Right cardiac atrium (tissue), 5 donors: ENCODE data around the gene TRAM1L1. TPM values are rescaled to one million over a fixed set of nuclear protein-coding genes. Genes with fewer than 3 reads are reported as not detected.

Experiments used
- ATAC-seq, 2 donors: fragments of 200-7000 bp; cut with Tn5 transposase; one replicate each; pipeline versions ENCODE4 v1.8.0 to v1.9.1; 2020; ENCODE audit warnings: moderate library complexity in 2 of 2, mild to moderate bottlenecking in 1 of 2
- DNase-seq, 3 donors: peaks; one replicate each; pipeline ENCODE4 v3.0.0-alpha.2; 2020
- H3K27ac ChIP-seq: one replicate; pipeline ENCODE4 v1.5.1; 2013; ENCODE audit warnings: mild to moderate bottlenecking, low read length, control low read depth, moderate library complexity
- H3K27me3 ChIP-seq: one replicate; pipeline ENCODE4 v1.6.1; 2013; ENCODE audit not compliant: control insufficient read depth, insufficient read depth
- H3K4me1 ChIP-seq: one replicate; pipeline ENCODE4 v1.6.1; 2013; ENCODE audit warnings: low read length; ENCODE audit not compliant: control insufficient read depth, insufficient read depth
- H3K4me3 ChIP-seq: one replicate; pipeline ENCODE4 v1.5.1; 2013; ENCODE audit warnings: low read length, control low read depth
- H3K9me3 ChIP-seq: one replicate; pipeline ENCODE4 v1.6.1; 2013; ENCODE audit warnings: low read length; ENCODE audit not compliant: control insufficient read depth
- WGBS: extraction: QIAGEN DNeasy Blood & Tissue Kit; methylation state at CpG from one replicate; pipeline ENCODE4 v1.1.7; 2013; 5-methylcytosine and 5-hydroxymethylcytosine counted together
- intact Hi-C, 4 donors: fragments of 100-400 bp; cut with DNase I; formaldehyde crosslinking; loops; one replicate each; pipeline versions ENCODE4 v1.11.0 to v1.14.0; 2022 to 2023
- long read RNA-seq, 4 donors: library from polyadenylated mRNA; unstranded; transcript quantifications; one replicate each; pipeline ENCODE4 v2.0.0, GENCODE V29; 2020 to 2021
- polyA plus RNA-seq: library from polyadenylated mRNA; stranded (reverse); fragments of 200-250 nt; gene quantifications from one replicate; pipeline ENCODE4 v1.2.3, GENCODE V29; 2013
- total RNA-seq, 4 donors: library from RNA; stranded (reverse); fragmentation: NEBNext Ultra II Directional; extraction: Animal tissue kit (Norgen Biotek cat#: 25700); gene quantifications; one replicate each; pipeline ENCODE4 v1.2.1, GENCODE V29; 2021
- donor health status: healthy with polysubstance abuse.
- donor health status: DM: no; HTN: yes; CAD: no.
- donor health status: DM: no; HTN: no; CAD: no.
- donor health status: DM: no; HTN: yes; CAD: no; lungs with severe emphysema.
- donor health status: DM: yes; HTN: yes; CAD: no.

Gene TRAM1L1
- total RNA-seq (1 to 10 TPM in 1 of 4 donors, under 1 TPM in 3; 0.51 to 1.2 (median 0.86) TPM), polyA plus RNA-seq (0.38 TPM)
- long read RNA-seq, donor 1 = 0 reads
- long read RNA-seq, donor 2 = 0 reads
- long read RNA-seq, donor 3, transcript TRAM1L1-201 (1 exons, 2,023 nt) = major isoform, 11 of 11 reads
- long read RNA-seq, donor 3, partial matches to known transcripts = 0 of 11 reads
- long read RNA-seq, donor 3, other reads (novel, unspliced or antisense) = 0 of 11 reads
- long read RNA-seq, donor 4 = 0 reads

GRCh38 chr4:117084866-117085701, at the start of gene TRAM1L1:
Gene TRAM1L1 (minus strand): TSS chr4:117085576. CDS start chr4:117085393, 183 bp downstream.
- WGBS = 7% methylated on average over 45 of the region's 45 CpGs
- peak; percentile 95 to 98 for ATAC-seq
- intact Hi-C loops = no loop called here
- peak within 1 kb of the TSS; percentile 68 for H3K4me3 ChIP-seq
- H3K27ac ChIP-seq = no peak within 1 kb of the TSS
- peak; percentile 80 to 86 (median 84) for DNase-seq
- H3K4me1 ChIP-seq = no peaks in the 10 kb centered on the region
- H3K9me3 ChIP-seq = no peaks in the 10 kb centered on the region
- no peaks in the 10 kb centered on the region for H3K27me3 ChIP-seq

GRCh38 chr4:117134386-117134785, 49.0 kb upstream of the TRAM1L1 start:
- Histone ChIP-seq H3K4me3 (no peak overlapping the region), H3K27ac (no peak overlapping the region), H3K27me3 (no peaks in the 10 kb centered on the region), H3K4me1 (no peaks in the 10 kb centered on the region), H3K9me3 (no peaks in the 10 kb centered on the region)
- WGBS = 6% methylated on average over 4 of the region's 4 CpGs
- ATAC-seq (no peak), DNase-seq (no peak)
- intact Hi-C loops = no loop called here

DNA sequence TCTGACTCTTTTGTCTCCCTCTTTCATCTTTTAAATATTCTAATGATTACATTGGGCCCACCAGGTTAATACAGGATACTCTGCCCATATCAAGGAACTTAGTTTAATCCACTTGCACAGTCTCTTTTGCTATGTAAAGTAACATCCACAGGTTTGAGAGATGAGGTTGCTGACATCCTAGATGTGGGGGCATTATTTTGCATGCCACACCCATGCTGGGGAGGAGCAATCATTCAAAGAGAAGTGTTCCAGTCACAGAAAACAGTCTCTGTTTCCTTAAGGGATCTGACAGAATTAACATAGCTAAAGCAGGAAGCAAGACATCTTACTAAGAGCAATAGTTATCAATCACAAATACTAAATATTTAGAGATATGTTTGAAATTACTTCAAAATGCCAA, 11.5 kb upstream of the TRAM1L1 start:
- H3K9me3 ChIP-seq = no peaks in the 10 kb centered on the region

GRCh38 chr4:117096462-117096861, 11.1 kb upstream of the TRAM1L1 start:
- intact Hi-C loops = no loop called here
- no peak overlapping the region for H3K27ac ChIP-seq
- ATAC-seq = no peak
- H3K9me3 ChIP-seq = no peaks in the 10 kb centered on the region
- H3K27me3 ChIP-seq = no peaks in the 10 kb centered on the region
- DNase-seq = no peak
- WGBS = 77% methylated on average over 5 of the region's 5 CpGs
- H3K4me3 ChIP-seq = no peak overlapping the region
- H3K4me1 ChIP-seq = no peaks in the 10 kb centered on the region

More for the DNA sequence above, 11.5 kb upstream of the TRAM1L1 start:
- Histone ChIP-seq H3K4me1 (no peaks in the 10 kb centered on the region), H3K4me3 (no peak overlapping the region), H3K27ac (no peak overlapping the region), H3K27me3 (no peaks in the 10 kb centered on the region)
- intact Hi-C loops = no loop called here
- ATAC-seq (no peak), DNase-seq (no peak)

GRCh38 chr4:117093571-117093970, 8.2 kb upstream of the TRAM1L1 start:
- no peaks in the 10 kb centered on the region for H3K27me3 ChIP-seq
- no peak for ATAC-seq
- intact Hi-C loops = no loop called here

GRCh38 chr4:117077760-117078159, 7.6 kb downstream of the TRAM1L1 start:
- intact Hi-C loops = no loop called here
- Histone ChIP-seq H3K9me3 (no peaks in the 10 kb centered on the region), H3K4me1 (no peaks in the 10 kb centered on the region), H3K4me3 (no peak overlapping the region), H3K27me3 (no peaks in the 10 kb centered on the region), H3K27ac (no peak overlapping the region)
- no peak for ATAC-seq
- 79% methylated on average over 2 of the region's 2 CpGs for WGBS
- DNase-seq = no peak

More at GRCh38 chr4:117093571-117093970, 8.2 kb upstream of the TRAM1L1 start:
- H3K27ac ChIP-seq = no peak overlapping the region
- H3K9me3 ChIP-seq = no peaks in the 10 kb centered on the region
- H3K4me1 ChIP-seq = no peaks in the 10 kb centered on the region
- no peak for DNase-seq
- no peak overlapping the region for H3K4me3 ChIP-seq

GRCh38 chr4:117068120-117068519, 17.3 kb downstream of the TRAM1L1 start:
- intact Hi-C loops = no loop called here
- ATAC-seq (no peak), DNase-seq (no peak)
- 73% methylated on average over 3 of the region's 3 CpGs for WGBS
- H3K4me1 ChIP-seq = no peaks in the 10 kb centered on the region
- no peaks in the 10 kb centered on the region for H3K27me3 ChIP-seq
- no peaks in the 10 kb centered on the region for H3K9me3 ChIP-seq
- no peak overlapping the region for H3K27ac ChIP-seq
- H3K4me3 ChIP-seq = no peak overlapping the region

GRCh38 chr4:117063961-117064696, 21.2 kb downstream of the TRAM1L1 start:
- no peak for DNase-seq
- ATAC-seq = no peak
- H3K27ac ChIP-seq = no peak overlapping the region
- WGBS = 61% methylated on average over 2 of the region's 2 CpGs
- no peaks in the 10 kb centered on the region for H3K4me1 ChIP-seq
- H3K9me3 ChIP-seq = no peaks in the 10 kb centered on the region
- intact Hi-C loops = no loop called here
- H3K27me3 ChIP-seq = no peaks in the 10 kb centered on the region
- H3K4me3 ChIP-seq = no peak overlapping the region

DNA sequence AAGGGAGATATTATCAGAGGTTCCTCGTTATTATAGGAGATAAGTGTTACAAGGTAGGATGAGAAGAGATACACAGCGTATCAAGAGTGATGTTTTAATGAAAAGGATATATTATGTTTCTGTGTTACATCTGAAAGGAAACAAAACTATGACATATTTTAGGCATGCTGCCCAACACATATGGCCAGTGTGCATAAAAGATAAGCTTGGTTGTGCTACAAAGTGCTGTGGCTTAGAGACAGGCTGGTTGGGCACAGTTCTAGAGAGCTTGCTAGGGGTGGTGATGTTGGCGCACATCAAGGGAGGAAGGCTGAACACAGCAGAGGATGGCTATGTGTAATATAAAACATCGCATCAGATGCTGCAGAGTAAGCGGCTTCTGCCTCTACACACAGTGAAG, 42.4 kb downstream of the TRAM1L1 start:
- no peaks in the 10 kb centered on the region for H3K4me1 ChIP-seq
- H3K27ac ChIP-seq = no peak overlapping the region
- no peak for DNase-seq
- no peak for ATAC-seq
- no peak overlapping the region for H3K4me3 ChIP-seq
- H3K27me3 ChIP-seq = no peaks in the 10 kb centered on the region
- intact Hi-C loops = no loop called here
- WGBS = 82% methylated on average over 5 of the region's 5 CpGs
- no peaks in the 10 kb centered on the region for H3K9me3 ChIP-seq
